WTC11 (cell line): ENCODE data around the gene CDH13. TPM values are rescaled to one million over a fixed set of nuclear protein-coding genes. Genes with fewer than 3 reads are reported as not detected.
A peak's percentile ranks its signal among the peaks of the same experiment; 100 is the strongest.

Experiments
- ATAC-seq: fragments of 200-7000 bp; cut with Tn5 transposase; 2 replicates; pipeline ENCODE4 v1.10.0; 2021; ENCODE audit warnings: mild to moderate bottlenecking, moderate library complexity
- CTCF ChIA-PET: fragments of 300-600 bp; sonication (Branson Sonifier 250); formaldehyde crosslinking; loops from one replicate; lab custom pipeline; 2021; ENCODE audit warnings: antibody characterized with exemption; lab: Charles Lee
- POLR2A ChIA-PET: fragments of 350-600 bp; sonication (Branson Sonifier 250); formaldehyde crosslinking; loops from one replicate; lab custom pipeline; 2021; ENCODE audit warnings: antibody characterized with exemption; lab: Charles Lee
- DNase-seq: peaks from one replicate; pipeline ENCODE4 v3.0.0; 2021; ENCODE audit warnings: low spot score
- H3K27ac Mint-ChIP-seq: 2 replicates; pipeline ENCODE4 v1.8.0; 2021; ENCODE audit warnings: mixed read lengths
- H3K27me3 Mint-ChIP-seq: 2 replicates; pipeline ENCODE4 v1.8.0; 2021; ENCODE audit warnings: low read depth, mild to moderate bottlenecking, moderate library complexity, mixed read lengths
- H3K36me3 Mint-ChIP-seq: 2 replicates; pipeline ENCODE4 v1.8.0; 2021; ENCODE audit warnings: mixed read lengths
- H3K4me1 Mint-ChIP-seq: 2 replicates; pipeline ENCODE4 v1.8.0; 2022; ENCODE audit warnings: mixed read lengths
- H3K4me3 Mint-ChIP-seq: 2 replicates; pipeline ENCODE4 v1.8.0; 2021; ENCODE audit warnings: mild to moderate bottlenecking, moderate library complexity, mixed read lengths
- H3K9me3 Mint-ChIP-seq: 2 replicates; pipeline ENCODE4 v1.8.0; 2021; ENCODE audit warnings: mixed read lengths
- E2F5 ChIP-seq: sonication (generic); formaldehyde crosslinking; IDR thresholded peaks from 2 replicates; pipeline ENCODE4 v1.8.1; 2022; ENCODE audit warnings: mild to moderate bottlenecking, moderate library complexity, missing genetic modification reagents
- EMX1 ChIP-seq: fragments of 250-450 bp; sonication (Bioruptor Pico); IDR thresholded peaks from 2 replicates; pipeline ENCODE4 v1.8.0; 2021; ENCODE audit warnings: mild to moderate bottlenecking
- ETV6 ChIP-seq: sonication (generic); formaldehyde crosslinking; IDR thresholded peaks from 2 replicates; pipeline ENCODE4 v1.8.1; 2022; ENCODE audit warnings: mild to moderate bottlenecking, missing genetic modification reagents
- FOXP4 ChIP-seq: sonication (generic); formaldehyde crosslinking; IDR thresholded peaks from 2 replicates; pipeline ENCODE4 v1.8.0; 2022; ENCODE audit warnings: mild to moderate bottlenecking, missing genetic modification reagents
- GABPB1 ChIP-seq: sonication (generic); formaldehyde crosslinking; IDR thresholded peaks from 2 replicates; pipeline ENCODE4 v1.8.1; 2023; ENCODE audit warnings: mild to moderate bottlenecking, missing genetic modification reagents
- MAX ChIP-seq: sonication (generic); formaldehyde crosslinking; IDR thresholded peaks from 2 replicates; pipeline ENCODE4 v1.8.0; 2022; ENCODE audit warnings: mild to moderate bottlenecking, missing genetic modification reagents
- NFATC4 ChIP-seq: fragments of 250-450 bp; sonication (Bioruptor Pico); IDR thresholded peaks from 2 replicates; pipeline ENCODE4 v1.9.0; 2021; ENCODE audit warnings: mild to moderate bottlenecking
- NR1H2 ChIP-seq: sonication (generic); formaldehyde crosslinking; IDR thresholded peaks from 2 replicates; pipeline ENCODE4 v1.9.0; 2021; ENCODE audit warnings: mild to moderate bottlenecking, moderate library complexity, missing genetic modification reagents
- RORB ChIP-seq: fragments of 250-450 bp; sonication (Bioruptor Pico); IDR thresholded peaks from 2 replicates; pipeline ENCODE4 v1.9.0; 2021; ENCODE audit warnings: mild to moderate bottlenecking
- SMAD4 ChIP-seq: sonication (generic); formaldehyde crosslinking; IDR thresholded peaks from 2 replicates; pipeline ENCODE4 v1.8.0; 2022; ENCODE audit warnings: mild to moderate bottlenecking, missing genetic modification reagents
- SOX15 ChIP-seq: fragments of 250-450 bp; sonication (Bioruptor Pico); IDR thresholded peaks from 2 replicates; pipeline ENCODE4 v1.9.0; 2021; ENCODE audit warnings: mild to moderate bottlenecking
- TP53 ChIP-seq: sonication (generic); formaldehyde crosslinking; IDR thresholded peaks from 2 replicates; pipeline ENCODE4 v1.8.1; 2023; ENCODE audit warnings: mild to moderate bottlenecking, missing genetic modification reagents
- ZNF671 ChIP-seq: fragments of 250-450 bp; sonication (Bioruptor Pico); IDR thresholded peaks from 2 replicates; pipeline ENCODE4 v1.8.0; 2021; ENCODE audit warnings: mild to moderate bottlenecking
- total RNA-seq: library from RNA; stranded (reverse); gene quantifications from 3 replicates; pipeline ENCODE4 v1.2.3, GENCODE V29; 2021
- TF ChIP-seq, protein P1 (sequence below): sonication (generic); formaldehyde crosslinking; IDR thresholded peaks from 2 replicates; pipeline ENCODE4 v1.8.1; 2023; ENCODE audit warnings: mild to moderate bottlenecking, missing genetic modification reagents, moderate library complexity
- TF ChIP-seq, protein P2 (sequence below): sonication (generic); formaldehyde crosslinking; IDR thresholded peaks from 2 replicates; pipeline ENCODE4 v1.8.1; 2022; ENCODE audit warnings: low read depth, missing genetic modification reagents, borderline replicate concordance

CDH13 gene
- total RNA-seq, 1 experiment from 2014 or later = 0.81 TPM

DNA sequence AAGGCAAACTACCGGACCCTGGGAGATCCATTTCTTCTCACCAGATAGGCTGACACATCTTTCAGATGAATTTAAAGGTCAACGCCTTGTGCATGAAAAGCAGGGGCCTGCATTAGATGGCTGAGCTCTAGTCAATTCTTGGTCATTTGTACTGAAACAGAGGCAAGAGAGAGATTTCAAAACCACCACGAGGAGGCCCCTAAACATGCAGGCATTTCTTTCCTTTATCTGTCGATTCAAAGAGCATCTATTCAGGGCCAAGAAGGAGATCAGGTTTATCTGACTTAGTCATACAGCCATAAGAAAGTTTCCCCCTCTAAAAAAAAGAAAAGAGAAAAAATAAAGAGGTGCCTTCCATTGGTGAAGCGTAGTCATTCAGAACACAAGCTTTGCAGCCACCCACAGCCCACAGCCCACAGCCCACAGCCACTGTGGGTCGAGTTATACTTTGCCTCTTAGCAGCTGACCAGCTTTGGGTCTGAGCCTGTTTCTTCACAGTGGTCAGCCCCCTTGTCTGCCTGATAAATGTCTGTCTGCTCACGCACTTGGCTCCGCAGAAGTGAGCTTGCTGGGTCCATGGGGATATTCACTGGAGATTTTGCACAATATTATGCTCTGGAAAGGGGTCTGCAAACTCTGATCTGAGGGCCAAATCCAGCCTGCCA, 207.5 kb downstream of the CDH13 start:
- no peaks in the 10 kb centered on the region for H3K27me3 Mint-ChIP-seq
- peaks cover 24% of the 10 kb centered on the region for H3K9me3 Mint-ChIP-seq
- TF ChIP-seq E2F5 (CRISPR knock-in tag) (no peak), FOXP4 (no peak), GABPB1 (CRISPR knock-in tag) (no peak), TP53 (CRISPR knock-in tag) (no peak), ZNF671 (CRISPR knock-in tag) (no peak), NFATC4 (no peak)
- DNase-seq = no peak
- peaks cover 7% of the 10 kb centered on the region for H3K36me3 Mint-ChIP-seq
- H3K4me1 Mint-ChIP-seq = peaks cover 52% of the 10 kb centered on the region
- H3K27ac Mint-ChIP-seq = no peak overlapping the region
- H3K4me3 Mint-ChIP-seq = no peak overlapping the region
- POLR2A ChIA-PET = no interaction called here
- ATAC-seq = no peak
- CTCF ChIA-PET = no interaction called here

GRCh38 chr16:82835487-82836155, 208.9 kb downstream of the CDH13 start:
- Mint-ChIP-seq H3K4me1 (peaks cover 47% of the 10 kb centered on the region), H3K9me3 (peaks cover 33% of the 10 kb centered on the region), H3K27ac (peak overlapping the region; percentile 13; the same call in 1 of the 2 replicates), H3K27me3 (no peaks in the 10 kb centered on the region), H3K36me3 (peaks cover 11% of the 10 kb centered on the region), H3K4me3 (no peak overlapping the region)
- DNase-seq = no peak
- TF ChIP-seq MAX (CRISPR knock-in tag) (no peak), SMAD4 (CRISPR knock-in tag) (no peak), E2F5 (CRISPR knock-in tag) (no peak)
- TF ChIP-seq, protein P1, sequence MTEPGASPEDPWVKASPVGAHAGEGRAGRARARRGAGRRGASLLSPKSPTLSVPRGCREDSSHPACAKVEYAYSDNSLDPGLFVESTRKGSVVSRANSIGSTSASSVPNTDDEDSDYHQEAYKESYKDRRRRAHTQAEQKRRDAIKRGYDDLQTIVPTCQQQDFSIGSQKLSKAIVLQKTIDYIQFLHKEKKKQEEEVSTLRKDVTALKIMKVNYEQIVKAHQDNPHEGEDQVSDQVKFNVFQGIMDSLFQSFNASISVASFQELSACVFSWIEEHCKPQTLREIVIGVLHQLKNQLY = no peak
- ATAC-seq = peak; percentile 71
- ChIA-PET CTCF (no interaction called here), POLR2A (no interaction called here)

- peaks cover 34% of the 10 kb centered on the region for H3K36me3 Mint-ChIP-seq
- no peak for DNase-seq
- no peak for TF ChIP-seq SOX15 (CRISPR knock-in tag)
- no peak for TF ChIP-seq NR1H2 (CRISPR knock-in tag)
- no peak for TF ChIP-seq EMX1 (CRISPR knock-in tag)
- TF ChIP-seq RORB (CRISPR knock-in tag) = no peak
- no peak for TF ChIP-seq ETV6 (CRISPR knock-in tag)
- TF ChIP-seq, protein P2, sequence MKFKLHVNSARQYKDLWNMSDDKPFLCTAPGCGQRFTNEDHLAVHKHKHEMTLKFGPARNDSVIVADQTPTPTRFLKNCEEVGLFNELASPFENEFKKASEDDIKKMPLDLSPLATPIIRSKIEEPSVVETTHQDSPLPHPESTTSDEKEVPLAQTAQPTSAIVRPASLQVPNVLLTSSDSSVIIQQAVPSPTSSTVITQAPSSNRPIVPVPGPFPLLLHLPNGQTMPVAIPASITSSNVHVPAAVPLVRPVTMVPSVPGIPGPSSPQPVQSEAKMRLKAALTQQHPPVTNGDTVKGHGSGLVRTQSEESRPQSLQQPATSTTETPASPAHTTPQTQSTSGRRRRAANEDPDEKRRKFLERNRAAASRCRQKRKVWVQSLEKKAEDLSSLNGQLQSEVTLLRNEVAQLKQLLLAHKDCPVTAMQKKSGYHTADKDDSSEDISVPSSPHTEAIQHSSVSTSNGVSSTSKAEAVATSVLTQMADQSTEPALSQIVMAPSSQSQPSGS = no peak
- ChIA-PET CTCF (no interaction called here), POLR2A (no interaction called here)
- H3K4me1 Mint-ChIP-seq = no peaks in the 10 kb centered on the region
- no peak overlapping the region for H3K4me3 Mint-ChIP-seq
- H3K27me3 Mint-ChIP-seq = no peaks in the 10 kb centered on the region; the same call in 1 of the 2 replicates
- ATAC-seq = no peak
- H3K27ac Mint-ChIP-seq = no peak overlapping the region
- peaks cover 64% of the 10 kb centered on the region for H3K9me3 Mint-ChIP-seq
These were observed 214.3 kb downstream of the CDH13 start for GRCh38 chr16:82841108-82841507.
